Hematopoietic multipotent progenitor cell treated with erythropoietin and hydrocortisone succinate and interleukin-3 and kit ligand, for 15 days (in vitro differentiated cells): ENCODE measurements around the gene NPFFR2.
"Not testable (repeated sequence)": the region's sequence is repeated elsewhere in the genome, so short reads cannot be mapped to it uniquely, and the experiment has no call there.

ENCODE experiments used
- DNase-seq: peaks from one replicate; pipeline ENCODE4 v3.0.0-alpha.2; 2015; ENCODE audit warnings: low spot score

The NPFFR2 gene

GRCh38 chr4:72111863-72112262 lies 80.1 kb downstream of the NPFFR2 start:
- DNase-seq: no peak

GRCh38 chr4:72112514-72113156 lies 80.8 kb downstream of the NPFFR2 start:
- DNase-seq: no peak

GRCh38 chr4:72118017-72118416 lies 86.2 kb downstream of the NPFFR2 start:
- DNase-seq: no peak

- no peak for DNase-seq
These were observed 88.1 kb downstream of the NPFFR2 start for GRCh38 chr4:72119946-72120345.

- DNase-seq: no peak
These were observed 96.9 kb downstream of the NPFFR2 start for GRCh38 chr4:72128741-72129140.

- DNase-seq: no peak
These were observed 104.6 kb downstream of the NPFFR2 start for GRCh38 chr4:72136429-72136828.

- DNase-seq: not testable (repeated sequence)
These were observed 108.2 kb downstream of the NPFFR2 start for GRCh38 chr4:72139997-72140396.

- no peak for DNase-seq
These were observed 112.4 kb downstream of the NPFFR2 start for GRCh38 chr4:72144241-72144640.

- DNase-seq: no peak
These were observed 120.9 kb downstream of the NPFFR2 start for GRCh38 chr4:72152731-72153130.

GRCh38 chr4:72153634-72154033 lies 121.8 kb downstream of the NPFFR2 start:
- DNase-seq: not testable (repeated sequence)

GRCh38 chr4:72169285-72169684 lies 137.5 kb downstream of the NPFFR2 start:
- DNase-seq: not testable (repeated sequence)

GRCh38 chr4:72169861-72170260 lies 138.1 kb downstream of the NPFFR2 start:
- no peak for DNase-seq

GRCh38 chr4:72171761-72172160 lies 140.0 kb downstream of the NPFFR2 start:
- DNase-seq: no peak

GRCh38 chr4:72179342-72179741 lies 147.5 kb downstream of the NPFFR2 start:
- DNase-seq: no peak

GRCh38 chr4:72186714-72187113 lies 154.9 kb downstream of the NPFFR2 start:
- no peak for DNase-seq

GRCh38 chr4:72194046-72194445 lies 162.2 kb downstream of the NPFFR2 start:
- DNase-seq: no peak

GRCh38 chr4:72194453-72194852 lies 162.7 kb downstream of the NPFFR2 start:
- DNase-seq: no peak
